ENCODE measurements around the gene AP5B1.

Gene AP5B1, protein sequence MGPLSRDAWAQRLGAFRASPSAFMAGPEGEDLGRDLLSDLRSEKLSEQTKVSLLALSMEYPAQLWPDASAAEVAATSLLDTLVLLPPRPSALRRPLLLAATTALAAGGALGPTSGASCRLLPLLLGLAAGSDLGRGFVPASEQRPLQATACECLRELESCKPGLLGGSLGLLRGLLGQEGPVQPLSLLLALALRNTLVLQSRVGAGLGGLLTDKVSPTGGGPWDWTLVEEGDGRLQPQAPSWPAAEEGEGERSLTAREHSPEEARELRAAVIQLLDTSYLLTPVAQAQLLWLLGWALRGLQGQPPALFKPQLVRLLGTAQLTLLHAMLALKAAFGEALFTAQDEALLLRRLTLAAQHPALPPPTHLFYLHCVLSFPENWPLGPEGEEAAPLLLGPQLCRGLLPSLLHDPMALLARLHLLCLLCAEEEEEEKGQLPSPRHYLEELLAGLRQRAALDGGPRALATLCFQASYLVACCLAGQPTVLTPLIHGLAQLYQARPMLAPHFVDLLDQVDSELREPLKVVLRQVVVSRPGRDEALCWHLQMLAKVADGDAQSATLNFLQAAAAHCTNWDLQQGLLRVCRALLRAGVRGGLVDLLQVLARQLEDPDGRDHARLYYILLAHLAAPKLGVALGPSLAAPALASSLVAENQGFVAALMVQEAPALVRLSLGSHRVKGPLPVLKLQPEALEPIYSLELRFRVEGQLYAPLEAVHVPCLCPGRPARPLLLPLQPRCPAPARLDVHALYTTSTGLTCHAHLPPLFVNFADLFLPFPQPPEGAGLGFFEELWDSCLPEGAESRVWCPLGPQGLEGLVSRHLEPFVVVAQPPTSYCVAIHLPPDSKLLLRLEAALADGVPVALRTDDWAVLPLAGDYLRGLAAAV

DNA sequence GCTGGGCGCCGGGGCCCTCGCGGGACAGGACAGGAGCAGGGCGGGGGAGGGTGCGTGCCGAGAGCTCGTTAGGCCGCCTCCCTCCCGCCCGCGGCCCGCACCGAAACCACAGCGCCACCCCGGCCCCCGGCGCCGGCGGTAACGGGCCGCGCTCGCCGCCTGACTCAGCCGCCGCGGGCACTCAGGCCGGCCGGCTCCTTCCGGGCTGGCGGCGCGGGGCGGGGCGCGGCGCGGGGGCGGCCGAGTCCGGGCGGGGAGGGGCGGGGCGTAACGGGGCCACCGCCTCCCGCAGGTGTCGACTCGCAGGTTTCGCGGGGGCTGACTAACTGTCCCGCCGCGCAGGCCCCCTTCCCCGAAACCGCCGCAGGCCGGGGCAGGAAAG is at the start of gene AP5B1:
TSS of gene AP5B1 (minus strand) at position 207 of the 382 bp plus-strand sequence. CDS start 385 bp downstream, outside the sequence.
- TF ChIP-seq, protein P1, sequence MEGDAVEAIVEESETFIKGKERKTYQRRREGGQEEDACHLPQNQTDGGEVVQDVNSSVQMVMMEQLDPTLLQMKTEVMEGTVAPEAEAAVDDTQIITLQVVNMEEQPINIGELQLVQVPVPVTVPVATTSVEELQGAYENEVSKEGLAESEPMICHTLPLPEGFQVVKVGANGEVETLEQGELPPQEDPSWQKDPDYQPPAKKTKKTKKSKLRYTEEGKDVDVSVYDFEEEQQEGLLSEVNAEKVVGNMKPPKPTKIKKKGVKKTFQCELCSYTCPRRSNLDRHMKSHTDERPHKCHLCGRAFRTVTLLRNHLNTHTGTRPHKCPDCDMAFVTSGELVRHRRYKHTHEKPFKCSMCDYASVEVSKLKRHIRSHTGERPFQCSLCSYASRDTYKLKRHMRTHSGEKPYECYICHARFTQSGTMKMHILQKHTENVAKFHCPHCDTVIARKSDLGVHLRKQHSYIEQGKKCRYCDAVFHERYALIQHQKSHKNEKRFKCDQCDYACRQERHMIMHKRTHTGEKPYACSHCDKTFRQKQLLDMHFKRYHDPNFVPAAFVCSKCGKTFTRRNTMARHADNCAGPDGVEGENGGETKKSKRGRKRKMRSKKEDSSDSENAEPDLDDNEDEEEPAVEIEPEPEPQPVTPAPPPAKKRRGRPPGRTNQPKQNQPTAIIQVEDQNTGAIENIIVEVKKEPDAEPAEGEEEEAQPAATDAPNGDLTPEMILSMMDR (IDR thresholded peaks at IDR 0.05; ENCODE audit: control extremely low read depth, extremely low read depth, low read depth, missing control alignments): peak; percentile 21
- ChIA-PET POLR2A (no interaction called here), CTCF (interaction anchor here (0.6 to 11.1 kb wide), 42 partner anchors 10 to 273 kb away, joined by 3 to 145 read pairs (median 8); partner anchors contain the start of genes CCDC85B, CFL1, FIBP and KAT5)
- peak; percentile 90 for DNase-seq (ENCODE audit: extremely low spot score)

DNA sequence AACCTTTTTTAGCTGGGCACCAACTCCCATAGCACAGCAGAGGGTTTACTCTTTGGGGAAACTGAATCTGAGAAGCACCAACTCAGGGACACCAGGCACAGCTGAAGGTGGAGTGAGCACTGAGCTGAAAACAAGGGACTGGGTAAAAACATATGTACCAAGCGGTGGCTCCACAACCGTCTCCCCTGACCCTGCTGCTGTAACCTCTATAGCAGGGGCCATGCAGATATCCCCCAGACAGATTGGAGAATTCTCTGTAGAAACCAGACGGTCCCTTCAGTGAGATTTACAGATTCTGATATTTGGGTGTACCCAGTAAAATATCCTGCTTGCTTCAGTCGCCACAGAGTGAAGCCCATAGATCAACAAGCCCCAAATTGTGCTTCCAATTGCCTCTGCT is 48.7 kb upstream of the AP5B1 start:
- no peak for DNase-seq (ENCODE audit: extremely low spot score)
- CTCF ChIA-PET: interaction anchor here (1.0 to 3.1 kb wide), 8 partner anchors 9 to 117 kb away, joined by 3 to 25 read pairs (median 4); partner anchors contain the start of genes FIBP and MUS81

DNA sequence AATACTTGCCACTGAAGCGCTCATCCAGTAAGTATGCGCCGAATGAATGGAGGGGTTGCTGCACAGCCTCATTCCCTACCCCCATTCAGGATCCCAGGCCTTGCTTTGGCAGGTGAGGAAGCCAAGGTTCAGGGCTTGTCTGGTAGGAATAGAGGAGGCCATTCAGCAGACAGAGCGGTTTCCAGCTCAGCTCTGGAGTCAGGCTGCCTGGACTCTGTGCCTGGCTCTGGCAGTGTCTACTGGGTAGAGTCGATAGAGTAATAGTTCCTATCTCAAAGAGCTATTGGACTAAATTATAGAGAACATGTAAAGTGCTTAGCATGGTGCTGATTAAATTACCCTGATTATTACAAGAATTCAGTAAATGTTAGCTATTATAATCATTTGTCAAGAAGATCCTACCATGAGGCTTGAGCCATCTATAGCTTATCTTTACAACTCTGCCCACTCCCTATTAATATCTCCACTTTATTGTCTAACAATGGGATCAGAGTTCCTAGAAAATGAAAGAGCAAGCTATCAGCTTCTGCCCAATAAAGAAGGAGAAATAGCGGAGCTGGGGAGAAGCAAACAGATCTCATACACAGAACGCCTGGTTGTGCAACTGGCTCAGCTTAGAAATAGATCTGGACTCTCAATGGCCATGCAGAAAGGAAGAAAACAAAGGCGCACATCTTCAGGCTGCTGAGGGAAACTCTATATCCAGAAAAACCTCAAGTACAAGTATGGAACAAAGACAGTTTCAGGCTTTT is 46.4 kb upstream of the AP5B1 start:
- ChIA-PET CTCF (interaction anchor here (0.8 to 2.3 kb wide), 8 partner anchors 9 to 201 kb away, joined by 3 to 18 read pairs (median 6); partner anchors contain the start of genes KAT5 and MUS81), POLR2A (no interaction called here)
- DNase-seq (ENCODE audit: extremely low spot score): no peak
- TF ChIP-seq, protein P1 (IDR thresholded peaks at IDR 0.05; ENCODE audit: control extremely low read depth, extremely low read depth, low read depth, missing control alignments): no peak

More for the DNA sequence above, 48.7 kb upstream of the AP5B1 start:
- POLR2A ChIA-PET: interaction anchor here (0.6 to 0.7 kb wide), 2 partner anchors 20 to 264 kb away, joined by 3 to 4 read pairs; no protein-coding TSS in a partner anchor
- TF ChIP-seq, protein P1 (IDR thresholded peaks at IDR 0.05; ENCODE audit: control extremely low read depth, extremely low read depth, low read depth, missing control alignments): no peak

DNA sequence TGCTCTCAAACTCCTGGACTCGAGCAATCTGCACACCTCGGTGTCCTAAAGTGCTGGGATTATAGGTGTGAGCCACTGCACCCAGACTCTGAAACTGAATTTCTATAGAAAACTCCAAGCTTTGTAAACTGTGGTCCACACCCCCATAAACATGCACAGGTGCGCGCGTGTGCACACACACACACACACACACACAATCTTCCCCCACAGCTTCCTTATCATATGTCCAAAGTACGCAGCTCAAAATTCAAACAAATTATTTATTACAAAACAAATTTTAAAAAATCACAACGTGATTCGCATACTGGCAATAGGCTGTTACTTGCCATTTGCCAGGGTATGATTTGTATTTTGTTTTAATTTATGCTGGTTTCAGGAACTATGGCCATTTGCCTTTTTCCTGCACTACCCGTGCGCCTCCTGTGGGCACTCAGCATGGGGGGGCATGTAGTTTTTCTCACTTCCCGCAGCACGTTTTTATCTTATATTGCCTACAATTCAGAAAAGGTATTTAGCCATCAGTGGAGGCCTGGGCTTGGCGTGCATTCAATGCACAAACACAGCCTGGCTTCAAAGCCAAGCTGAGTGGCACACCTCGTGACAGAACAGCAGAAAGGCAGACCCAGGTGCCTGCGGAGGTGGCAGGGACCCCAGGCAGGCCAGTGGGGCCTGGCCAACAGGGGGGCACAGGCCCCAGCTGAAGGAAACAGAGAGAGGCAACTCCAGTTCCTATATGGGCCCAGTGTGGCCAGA is 42.2 kb upstream of the AP5B1 start:
- POLR2A ChIA-PET: no interaction called here
- CTCF ChIA-PET: interaction anchor here (0.8 to 3.3 kb wide), 5 partner anchors 10 to 112 kb away, joined by 3 to 17 read pairs (median 7); partner anchors contain the start of gene SNX32
- no peak for DNase-seq (ENCODE audit: extremely low spot score)
- TF ChIP-seq, protein P1 (IDR thresholded peaks at IDR 0.05; ENCODE audit: control extremely low read depth, extremely low read depth, low read depth, missing control alignments): no peak

DNA sequence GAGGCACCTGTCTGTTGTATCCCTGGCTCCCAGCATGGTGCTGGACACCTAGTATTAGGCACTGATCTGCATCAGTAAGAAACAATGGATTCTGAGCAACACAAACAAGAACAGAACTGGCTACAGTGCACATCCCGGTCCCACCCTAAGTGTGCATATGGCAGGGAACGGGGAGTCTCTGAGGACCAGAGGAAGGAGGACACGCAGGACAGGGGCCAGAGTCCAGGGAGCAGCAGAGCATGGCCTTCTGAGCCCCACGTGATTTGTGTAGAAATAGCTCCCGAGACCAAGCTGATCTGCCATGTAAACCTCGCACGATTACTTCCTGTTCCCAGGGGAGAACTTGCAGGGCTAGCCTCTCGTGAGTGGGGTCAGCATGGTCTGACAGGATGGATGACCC is 40.3 kb upstream of the AP5B1 start:
- TF ChIP-seq, protein P1 (IDR thresholded peaks at IDR 0.05; ENCODE audit: control extremely low read depth, extremely low read depth, low read depth, missing control alignments): no peak
- CTCF ChIA-PET: interaction anchor here (0.9 to 3.3 kb wide), 3 partner anchors 8 to 38 kb away, joined by 3 to 17 read pairs (median 4); partner anchors contain the start of gene SNX32
- DNase-seq (ENCODE audit: extremely low spot score): no peak
- POLR2A ChIA-PET: no interaction called here

Measured in GM10248 (cell line).